Kidney epithelial cell (primary cell): Measurements from ENCODE around the gene FST. TPM values are rescaled to one million over a fixed set of nuclear protein-coding genes. Genes with fewer than 3 reads are reported as not detected.

Experiments used
- DNase-seq: peaks from one replicate; pipeline ENCODE4 v3.0.0-alpha.2; 2010; ENCODE audit warnings: low read depth
- H3K27me3 ChIP-seq: 2 replicates; pipeline ENCODE4 v1.6.0; 2011; ENCODE audit warnings: low read length; ENCODE audit not compliant: control insufficient read depth, insufficient read depth
- H3K36me3 ChIP-seq: 2 replicates; pipeline ENCODE4 v1.5.1; 2011; ENCODE audit warnings: low read length; ENCODE audit not compliant: control insufficient read depth, insufficient read depth
- H3K4me3 ChIP-seq: 2 replicates; pipeline ENCODE4 v1.5.1; 2011; ENCODE audit warnings: low read depth, mild to moderate bottlenecking, control low read depth, low read length
- total RNA-seq: library from RNA; depleted of rRNA; stranded (reverse); fragments of >200 nt; gene quantifications from 2 replicates; pipeline ENCODE4 v1.2.3, GENCODE V29; 2015
- TF ChIP-seq, protein P1 (sequence below): IDR thresholded peaks from 2 replicates; pipeline ENCODE4 v1.5.1; 2011; ENCODE audit warnings: mild to moderate bottlenecking, moderate library complexity, low read length, control low read depth, inconsistent platforms; ENCODE audit not compliant: insufficient read depth, poor library complexity, severe bottlenecking

Gene FST
- total RNA-seq, 1 donor from 2014 or later = 0.33 TPM

DNA sequence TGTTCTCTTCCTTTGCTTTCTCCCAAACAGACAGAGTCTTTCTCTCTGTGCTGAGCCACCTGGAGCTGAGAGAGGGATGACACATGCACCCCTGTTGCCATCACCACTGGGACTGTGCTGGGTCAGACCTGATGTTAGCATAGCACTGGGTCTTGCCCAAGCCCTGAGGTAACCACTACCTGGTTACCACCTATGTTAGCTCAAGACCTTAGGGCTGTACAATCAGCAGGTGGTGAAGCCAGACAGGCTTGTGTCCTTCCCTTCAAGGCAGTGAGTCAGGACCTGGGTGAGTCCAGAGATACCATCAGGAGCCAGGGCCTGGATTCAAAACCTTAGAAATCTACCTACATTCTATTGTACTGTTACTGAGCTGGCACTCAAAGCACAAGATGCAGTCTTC lies 32.1 kb downstream of the FST start:
- TF ChIP-seq, protein P1, sequence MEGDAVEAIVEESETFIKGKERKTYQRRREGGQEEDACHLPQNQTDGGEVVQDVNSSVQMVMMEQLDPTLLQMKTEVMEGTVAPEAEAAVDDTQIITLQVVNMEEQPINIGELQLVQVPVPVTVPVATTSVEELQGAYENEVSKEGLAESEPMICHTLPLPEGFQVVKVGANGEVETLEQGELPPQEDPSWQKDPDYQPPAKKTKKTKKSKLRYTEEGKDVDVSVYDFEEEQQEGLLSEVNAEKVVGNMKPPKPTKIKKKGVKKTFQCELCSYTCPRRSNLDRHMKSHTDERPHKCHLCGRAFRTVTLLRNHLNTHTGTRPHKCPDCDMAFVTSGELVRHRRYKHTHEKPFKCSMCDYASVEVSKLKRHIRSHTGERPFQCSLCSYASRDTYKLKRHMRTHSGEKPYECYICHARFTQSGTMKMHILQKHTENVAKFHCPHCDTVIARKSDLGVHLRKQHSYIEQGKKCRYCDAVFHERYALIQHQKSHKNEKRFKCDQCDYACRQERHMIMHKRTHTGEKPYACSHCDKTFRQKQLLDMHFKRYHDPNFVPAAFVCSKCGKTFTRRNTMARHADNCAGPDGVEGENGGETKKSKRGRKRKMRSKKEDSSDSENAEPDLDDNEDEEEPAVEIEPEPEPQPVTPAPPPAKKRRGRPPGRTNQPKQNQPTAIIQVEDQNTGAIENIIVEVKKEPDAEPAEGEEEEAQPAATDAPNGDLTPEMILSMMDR = no peak

DNA sequence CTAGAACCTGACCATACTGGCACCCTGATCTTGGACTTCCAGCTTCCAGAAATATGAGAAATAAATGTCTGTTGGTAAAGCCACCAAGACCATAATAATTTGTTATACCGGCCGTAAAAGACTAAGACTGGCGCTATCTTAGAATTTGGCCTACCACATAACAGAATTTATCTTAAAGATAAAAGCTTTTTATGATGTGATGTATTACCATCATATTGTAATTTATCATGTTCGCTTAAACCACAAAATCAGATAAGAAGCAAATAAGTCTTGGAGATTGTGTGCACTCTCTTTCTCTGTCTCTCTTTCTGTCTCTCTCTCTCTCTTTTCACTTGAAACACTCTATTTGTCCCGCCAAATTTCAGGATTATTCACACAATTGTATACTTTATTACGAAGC lies 35.6 kb downstream of the FST start:
- DNase-seq = no peak
- Histone ChIP-seq H3K27me3 (no peaks in the 10 kb centered on the region), H3K36me3 (no peaks in the 10 kb centered on the region), H3K4me3 (no peak overlapping the region)
- TF ChIP-seq, protein P1 = no peak

More for the DNA sequence above, 32.1 kb downstream of the FST start:
- no peaks in the 10 kb centered on the region for H3K36me3 ChIP-seq
- no peaks in the 10 kb centered on the region for H3K27me3 ChIP-seq
- no peak for DNase-seq
- no peak overlapping the region for H3K4me3 ChIP-seq

DNA sequence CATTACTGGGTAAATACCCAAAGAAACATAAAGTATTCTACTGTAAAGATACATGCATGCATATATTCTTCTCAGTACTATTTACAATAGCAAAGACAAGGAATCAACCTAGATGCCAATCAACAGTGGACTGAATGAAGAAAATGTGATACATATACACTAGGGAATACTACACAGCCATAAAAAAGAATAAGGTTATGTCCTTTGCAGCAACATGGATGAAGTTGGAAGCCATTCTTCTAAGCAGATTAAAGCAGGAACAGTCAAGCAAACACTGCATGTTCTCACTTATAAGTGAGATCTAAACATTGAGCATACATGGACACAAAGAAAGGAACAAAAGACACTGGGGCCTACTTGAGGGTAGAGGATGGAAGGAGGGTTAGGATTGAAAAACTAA lies 40.4 kb downstream of the FST start:
- no peak for DNase-seq
- TF ChIP-seq, protein P1 = no peak
- H3K27me3 ChIP-seq = no peaks in the 10 kb centered on the region

More for the DNA sequence above, 40.4 kb downstream of the FST start:
- no peaks in the 10 kb centered on the region for H3K36me3 ChIP-seq
- no peak overlapping the region for H3K4me3 ChIP-seq

Other genes starting within 250 kb of the FST start
- 108 and 135 TPM in 2 replicates for gene NDUFS4, start 80.0 kb downstream of the FST start, total RNA-seq